Fibroblast of lung (primary cell): Measurements from ENCODE around the gene UVRAG. TPM values are rescaled to one million over a fixed set of nuclear protein-coding genes. Genes with fewer than 3 reads are reported as not detected.
"Not testable (repeated sequence)": the region's sequence is repeated elsewhere in the genome, so short reads cannot be mapped to it uniquely, and the experiment has no call there.

Experiments used
- DNase-seq, 2 donors: peaks; one replicate each; pipeline versions ENCODE4 v3.0.0 to v3.0.0-alpha.2; 2010; ENCODE audit warnings: low read depth in 2 of 2
- H2AFZ ChIP-seq: 2 replicates; pipeline ENCODE4 v1.5.1; 2012; ENCODE audit warnings: low read length, control low read depth, inconsistent platforms
- H3K27ac ChIP-seq: 2 replicates; pipeline ENCODE4 v1.5.1; 2011; ENCODE audit warnings: low read length, control low read depth; ENCODE audit not compliant: insufficient read depth
- H3K27me3 ChIP-seq: 2 replicates; pipeline ENCODE4 v1.5.1; 2011; ENCODE audit warnings: mild to moderate bottlenecking, low read length; ENCODE audit not compliant: control insufficient read depth, insufficient read depth
- H3K36me3 ChIP-seq: 2 replicates; pipeline ENCODE4 v1.5.1; 2011; ENCODE audit warnings: low read length; ENCODE audit not compliant: control insufficient read depth, insufficient read depth
- H3K4me1 ChIP-seq: 2 replicates; pipeline ENCODE4 v1.5.1; 2011; ENCODE audit warnings: low read length; ENCODE audit not compliant: control insufficient read depth, insufficient read depth; ENCODE audit errors: extremely low read depth
- H3K4me2 ChIP-seq: 2 replicates; pipeline ENCODE4 v1.5.1; 2011; ENCODE audit warnings: low read length, control low read depth; ENCODE audit not compliant: insufficient read depth; ENCODE audit errors: extremely low read depth
- H3K4me3 ChIP-seq, 4 experiments: fragments of 200-600 bp in 1 of 4; sonication (generic) in 1 of 4; replicated peaks in 1 of 4; 2 replicates each; pipeline ENCODE4 v1.5.1; 2011 to 2016; ENCODE audit warnings: low read length in 4 of 4, low read depth in 3 of 4, mild to moderate bottlenecking in 3 of 4, control low read depth in 2 of 4, inconsistent platforms in 1 of 4, mixed read lengths in 1 of 4; ENCODE audit not compliant: insufficient read depth in 1 of 4; ENCODE audit errors: control extremely low read depth in 1 of 4
- H3K79me2 ChIP-seq: 2 replicates; pipeline ENCODE4 v1.5.1; 2012; ENCODE audit warnings: mild to moderate bottlenecking, low read length, inconsistent platforms; ENCODE audit not compliant: control insufficient read depth, insufficient read depth
- H3K9ac ChIP-seq: 2 replicates; pipeline ENCODE4 v1.5.1; 2011; ENCODE audit warnings: mild to moderate bottlenecking, low read length, control low read depth; ENCODE audit not compliant: insufficient read depth
- H3K9me3 ChIP-seq: 2 replicates; pipeline ENCODE4 v1.5.1; 2012; ENCODE audit warnings: low read depth, low read length; ENCODE audit not compliant: control insufficient read depth, insufficient read depth
- H4K20me1 ChIP-seq: 2 replicates; pipeline ENCODE4 v1.5.1; 2011; ENCODE audit warnings: low read length; ENCODE audit not compliant: control insufficient read depth, insufficient read depth; ENCODE audit errors: extremely low read depth
- EZH2 ChIP-seq: IDR thresholded peaks from 2 replicates; pipeline ENCODE4 v1.5.1; 2012; ENCODE audit warnings: low read length, control low read depth, mild to moderate bottlenecking; ENCODE audit errors: missing control alignments
- polyA plus RNA-seq, 2 donors: library from polyadenylated mRNA; depleted of rRNA in 1 of 2; stranded (reverse) in 1 of 2; unstranded in 1 of 2; fragments of >200 nt; gene quantifications; 2 replicates each; pipeline ENCODE4 v1.2.1, GENCODE V29; 2011 to 2012; ENCODE audit warnings: missing spikeins in 1 of 2
- total RNA-seq: library from RNA; depleted of rRNA; stranded (reverse); fragments of >200 nt; gene quantifications from 2 replicates; pipeline ENCODE4 v1.2.1, GENCODE V29; 2014
- TF ChIP-seq, protein P1 (sequence below), 2 donors: IDR thresholded peaks in 1 of 2; conservative IDR thresholded peaks in 1 of 2; 1 replicate in 1 of 2; 2 replicates in 1 of 2; pipeline ENCODE4 v1.5.1; 2011 to 2012; ENCODE audit warnings: low read length in 2 of 2, control low read depth in 1 of 2, inconsistent platforms in 1 of 2, low read depth in 1 of 2, mild to moderate bottlenecking in 1 of 2

UVRAG gene
- total and polyA plus RNA-seq, 2 donors (not counting 1 experiment from before 2014, with no cell fraction given), result 15.8 to 22.1 TPM

DNA sequence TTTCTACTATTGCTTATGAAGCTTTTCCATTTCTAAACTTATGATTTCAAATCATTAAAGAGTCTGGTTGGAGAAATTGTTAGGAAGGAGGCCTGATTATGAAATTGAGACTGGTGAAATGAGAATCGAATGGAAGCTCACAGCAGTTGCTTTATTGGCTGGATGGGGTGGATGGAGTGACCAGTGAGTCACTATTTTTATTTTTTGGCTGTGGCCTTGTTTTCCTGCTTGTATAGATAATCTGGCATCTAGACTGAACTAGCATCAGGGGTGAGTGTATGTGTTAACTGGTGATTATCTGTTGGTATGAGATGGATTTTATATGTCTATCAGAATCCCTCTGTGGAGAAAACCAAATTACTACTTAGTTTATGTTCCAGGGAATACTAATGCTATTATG is 36.2 kb downstream of the UVRAG start:
- H2AFZ ChIP-seq, result no peak overlapping the region

DNA sequence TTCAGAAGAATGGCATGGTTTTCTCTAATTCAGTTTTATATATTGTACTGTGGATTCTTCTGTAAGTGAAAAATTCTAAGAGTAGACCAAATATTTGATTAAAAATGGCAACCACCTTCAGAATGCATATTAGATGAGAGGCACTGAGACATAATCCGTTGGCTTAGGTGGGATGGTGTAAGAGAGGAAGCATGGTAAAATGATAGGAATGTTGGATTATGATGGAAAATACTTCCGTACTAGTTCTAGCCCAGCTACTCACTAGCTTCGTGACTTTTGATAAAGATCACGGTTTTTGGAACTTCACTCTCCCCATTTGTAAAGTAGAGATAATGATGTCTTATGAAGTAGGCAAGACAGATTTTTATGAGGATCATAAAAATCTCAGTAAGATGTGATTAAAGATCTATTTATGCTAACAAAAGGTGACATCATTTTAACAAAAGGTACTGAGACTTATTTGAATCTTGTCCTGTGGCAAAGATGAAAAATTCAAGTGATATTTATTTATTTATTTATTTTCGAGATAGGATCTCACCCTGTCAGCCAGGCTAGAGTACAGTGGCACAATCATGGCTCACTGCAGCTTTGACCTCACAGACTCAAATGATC is 37.5 kb downstream of the UVRAG start:
- Histone ChIP-seq H2AFZ (no peak overlapping the region), H3K36me3 (no peaks in the 10 kb centered on the region), H3K9me3 (no peaks in the 10 kb centered on the region), H4K20me1 (no peaks in the 10 kb centered on the region), H3K27me3 (no peaks in the 10 kb centered on the region), H3K4me3 (no peak overlapping the region), H3K9ac (no peak overlapping the region), H3K4me2 (no peak overlapping the region), H3K27ac (no peak overlapping the region), H3K79me2 (no peaks in the 10 kb centered on the region), H3K4me1 (no peaks in the 10 kb centered on the region)
- no peak for DNase-seq
- no peak for TF ChIP-seq EZH2
- TF ChIP-seq, protein P1, sequence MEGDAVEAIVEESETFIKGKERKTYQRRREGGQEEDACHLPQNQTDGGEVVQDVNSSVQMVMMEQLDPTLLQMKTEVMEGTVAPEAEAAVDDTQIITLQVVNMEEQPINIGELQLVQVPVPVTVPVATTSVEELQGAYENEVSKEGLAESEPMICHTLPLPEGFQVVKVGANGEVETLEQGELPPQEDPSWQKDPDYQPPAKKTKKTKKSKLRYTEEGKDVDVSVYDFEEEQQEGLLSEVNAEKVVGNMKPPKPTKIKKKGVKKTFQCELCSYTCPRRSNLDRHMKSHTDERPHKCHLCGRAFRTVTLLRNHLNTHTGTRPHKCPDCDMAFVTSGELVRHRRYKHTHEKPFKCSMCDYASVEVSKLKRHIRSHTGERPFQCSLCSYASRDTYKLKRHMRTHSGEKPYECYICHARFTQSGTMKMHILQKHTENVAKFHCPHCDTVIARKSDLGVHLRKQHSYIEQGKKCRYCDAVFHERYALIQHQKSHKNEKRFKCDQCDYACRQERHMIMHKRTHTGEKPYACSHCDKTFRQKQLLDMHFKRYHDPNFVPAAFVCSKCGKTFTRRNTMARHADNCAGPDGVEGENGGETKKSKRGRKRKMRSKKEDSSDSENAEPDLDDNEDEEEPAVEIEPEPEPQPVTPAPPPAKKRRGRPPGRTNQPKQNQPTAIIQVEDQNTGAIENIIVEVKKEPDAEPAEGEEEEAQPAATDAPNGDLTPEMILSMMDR (conservative IDR thresholded peaks at IDR 0.05 in 1 of 2, IDR thresholded peaks at IDR 0.05 in 1 of 2; ENCODE audit: low read depth in 1 of 2, low read length in 2 of 2), result no peak

More for the DNA sequence above, 36.2 kb downstream of the UVRAG start:
- Histone ChIP-seq H3K9me3 (no peaks in the 10 kb centered on the region), H3K27ac (no peak overlapping the region), H3K4me2 (no peak overlapping the region), H3K36me3 (no peaks in the 10 kb centered on the region), H3K4me1 (no peaks in the 10 kb centered on the region), H3K9ac (no peak overlapping the region), H3K27me3 (no peaks in the 10 kb centered on the region), H3K4me3 (no peak overlapping the region), H4K20me1 (no peaks in the 10 kb centered on the region), H3K79me2 (no peaks in the 10 kb centered on the region)
- no peak for TF ChIP-seq EZH2
- TF ChIP-seq, protein P1 (conservative IDR thresholded peaks at IDR 0.05 in 1 of 2, IDR thresholded peaks at IDR 0.05 in 1 of 2; ENCODE audit: low read depth in 1 of 2, low read length in 2 of 2), result no peak
- DNase-seq, result peak in 1 of 2 donors; percentile 13

DNA sequence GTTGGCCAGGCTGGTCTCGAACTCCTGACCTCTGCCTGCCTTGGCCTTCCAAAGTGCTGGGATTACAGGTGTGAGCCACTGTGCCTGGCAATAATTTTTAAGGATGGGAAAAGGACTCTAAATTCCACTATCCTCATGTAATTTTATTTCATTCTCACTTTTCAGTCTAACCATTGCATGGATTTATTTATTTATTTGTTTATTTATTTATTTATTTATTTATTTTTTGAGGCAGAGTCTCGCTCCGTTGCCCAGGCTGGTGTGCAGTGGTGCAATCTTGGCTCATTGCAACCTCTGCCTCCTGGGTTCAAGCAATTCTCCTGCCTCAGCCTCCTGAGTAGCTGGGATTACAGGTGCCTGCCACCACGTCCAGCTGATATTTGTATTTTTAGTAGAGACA is 38.6 kb downstream of the UVRAG start:
- not testable (repeated sequence) for H3K79me2 ChIP-seq, H3K4me3 ChIP-seq, H3K4me1 ChIP-seq

More for the DNA sequence above, 38.6 kb downstream of the UVRAG start:
- not testable (repeated sequence) for H3K4me2 ChIP-seq, H3K27me3 ChIP-seq, H3K9me3 ChIP-seq, H3K9ac ChIP-seq, H2AFZ ChIP-seq, DNase-seq, H3K36me3 ChIP-seq, H3K27ac ChIP-seq, H4K20me1 ChIP-seq
